Spleen (tissue), 7 donors: ENCODE results near the gene HDAC9.

Experiments used
- POLR2AphosphoS5 ChIP-seq, 3 donors: sonication (generic); formaldehyde crosslinking; IDR thresholded peaks; one replicate each; pipeline ENCODE4 v1.5.1; 2017; ENCODE audit warnings: antibody characterized with exemption in 3 of 3
- TF ChIP-seq, protein P1 (sequence below), 11 experiments: fragments of 200-600 bp in 7 of 11; fragments of 450-650 bp in 4 of 11; sonication (generic) in 4 of 11; IDR thresholded peaks in 8 of 11; conservative IDR thresholded peaks in 3 of 11; 1 replicate in 7 of 11; 2 replicates in 4 of 11; pipeline versions ENCODE4 v1.4.0 to v1.8.0; 2016 to 2021; ENCODE audit warnings: antibody characterized with exemption in 11 of 11, inconsistent platforms in 4 of 11, mild to moderate bottlenecking in 1 of 11
- donor health status: DM: no; HTN: no; CAD: no; lungs with moderate emphysema.
- donor health status: DM: no; HTN: no; CAD: no.
- donor health status: DM: no; HTN: no; CAD: no.

DNA sequence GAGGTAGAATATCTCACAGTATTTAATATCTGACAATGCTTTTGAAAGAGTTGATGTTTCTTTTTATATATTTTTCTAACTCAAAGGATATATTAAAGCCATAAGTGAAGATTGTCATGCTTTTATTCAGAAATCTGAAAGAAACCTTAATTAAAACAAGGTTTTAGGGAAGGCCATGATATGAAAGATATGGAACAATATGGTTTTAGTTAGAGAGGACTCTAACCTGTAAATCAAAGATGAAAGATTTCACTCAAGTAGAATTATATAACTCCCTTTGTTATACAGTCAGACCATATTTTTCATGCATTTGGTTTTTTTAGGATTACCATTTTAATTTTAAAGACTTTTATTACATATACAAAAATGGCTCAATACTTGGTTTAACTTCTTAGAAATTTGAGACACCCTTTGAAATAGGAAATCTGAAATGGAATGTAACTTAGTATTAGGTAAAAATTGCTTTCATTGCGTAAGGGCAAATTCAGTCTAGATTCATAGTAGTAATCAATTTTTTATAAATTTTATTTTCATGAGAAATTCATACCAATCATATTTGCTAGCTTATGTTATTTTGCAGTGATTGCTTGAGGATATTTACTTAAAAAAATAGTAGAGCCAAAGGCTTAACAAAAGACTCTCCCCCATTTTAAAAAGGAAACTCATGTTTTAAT lies 502.1 kb downstream of the HDAC9 start:
- TF ChIP-seq POLR2AphosphoS5 (IDR thresholded peaks at IDR 0.05) = no peak
- TF ChIP-seq, protein P1, sequence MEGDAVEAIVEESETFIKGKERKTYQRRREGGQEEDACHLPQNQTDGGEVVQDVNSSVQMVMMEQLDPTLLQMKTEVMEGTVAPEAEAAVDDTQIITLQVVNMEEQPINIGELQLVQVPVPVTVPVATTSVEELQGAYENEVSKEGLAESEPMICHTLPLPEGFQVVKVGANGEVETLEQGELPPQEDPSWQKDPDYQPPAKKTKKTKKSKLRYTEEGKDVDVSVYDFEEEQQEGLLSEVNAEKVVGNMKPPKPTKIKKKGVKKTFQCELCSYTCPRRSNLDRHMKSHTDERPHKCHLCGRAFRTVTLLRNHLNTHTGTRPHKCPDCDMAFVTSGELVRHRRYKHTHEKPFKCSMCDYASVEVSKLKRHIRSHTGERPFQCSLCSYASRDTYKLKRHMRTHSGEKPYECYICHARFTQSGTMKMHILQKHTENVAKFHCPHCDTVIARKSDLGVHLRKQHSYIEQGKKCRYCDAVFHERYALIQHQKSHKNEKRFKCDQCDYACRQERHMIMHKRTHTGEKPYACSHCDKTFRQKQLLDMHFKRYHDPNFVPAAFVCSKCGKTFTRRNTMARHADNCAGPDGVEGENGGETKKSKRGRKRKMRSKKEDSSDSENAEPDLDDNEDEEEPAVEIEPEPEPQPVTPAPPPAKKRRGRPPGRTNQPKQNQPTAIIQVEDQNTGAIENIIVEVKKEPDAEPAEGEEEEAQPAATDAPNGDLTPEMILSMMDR (IDR thresholded peaks at IDR 0.05 in 8 of 11, conservative IDR thresholded peaks at IDR 0.05 in 3 of 11) = no peak
